HL-60 (cell line): ENCODE measurements around the gene SLC9C1.

ENCODE experiments used
- DNase-seq, 2 experiments: peaks; one replicate each; pipeline ENCODE4 v3.0.0-alpha.2; 2010 to 2020; ENCODE audit warnings: low read depth in 1 of 2, low spot score in 1 of 2
- H3K27ac ChIP-seq: fragments of 250-450 bp; sonication (Bioruptor Pico); replicated peaks from 2 replicates; pipeline ENCODE4 v1.5.1; 2020; ENCODE audit warnings: mild to moderate bottlenecking, moderate library complexity
- H3K27me3 ChIP-seq: fragments of 250-450 bp; sonication (Bioruptor Pico); 2 replicates; pipeline ENCODE4 v1.5.1; 2021; ENCODE audit warnings: mild to moderate bottlenecking, moderate library complexity; ENCODE audit not compliant: insufficient read depth, poor library complexity, severe bottlenecking
- H3K4me3 ChIP-seq: replicated peaks from 2 replicates; pipeline ENCODE4 v1.5.1; 2011; ENCODE audit warnings: mild to moderate bottlenecking, control low read depth, low read length; ENCODE audit not compliant: insufficient read depth
- CTCF ChIP-seq: IDR thresholded peaks from one replicate; pipeline ENCODE4 v1.5.1; 2011; ENCODE audit warnings: low read length, control low read depth, inconsistent platforms; ENCODE audit not compliant: insufficient read depth
- GABPA ChIP-seq: IDR thresholded peaks from 2 replicates; pipeline ENCODE4 v1.6.1; 2012; ENCODE audit warnings: low read depth
- POLR2AphosphoS5 ChIP-seq: IDR thresholded peaks from 2 replicates; pipeline ENCODE4 v1.6.1; 2012; ENCODE audit warnings: low read depth
- SPI1 ChIP-seq: IDR thresholded peaks from 2 replicates; pipeline ENCODE4 v1.6.1; 2012; ENCODE audit warnings: low read depth, mild to moderate bottlenecking, borderline replicate concordance
- TF ChIP-seq, protein P1 (sequence below): IDR thresholded peaks from 2 replicates; pipeline ENCODE4 v1.6.1; 2012; ENCODE audit warnings: low read depth; ENCODE audit not compliant: insufficient replicate concordance

Gene SLC9C1

GRCh38 chr3:112302881-112303763 lies 9.1 kb upstream of the SLC9C1 start:
- H3K27me3 ChIP-seq: no peaks in the 10 kb centered on the region
- no peak overlapping the region for H3K27ac ChIP-seq
- DNase-seq: no peak
- no peak overlapping the region for H3K4me3 ChIP-seq
- TF ChIP-seq POLR2AphosphoS5: no peak
- TF ChIP-seq GABPA: no peak
- TF ChIP-seq SPI1: no peak
- TF ChIP-seq, protein P1, sequence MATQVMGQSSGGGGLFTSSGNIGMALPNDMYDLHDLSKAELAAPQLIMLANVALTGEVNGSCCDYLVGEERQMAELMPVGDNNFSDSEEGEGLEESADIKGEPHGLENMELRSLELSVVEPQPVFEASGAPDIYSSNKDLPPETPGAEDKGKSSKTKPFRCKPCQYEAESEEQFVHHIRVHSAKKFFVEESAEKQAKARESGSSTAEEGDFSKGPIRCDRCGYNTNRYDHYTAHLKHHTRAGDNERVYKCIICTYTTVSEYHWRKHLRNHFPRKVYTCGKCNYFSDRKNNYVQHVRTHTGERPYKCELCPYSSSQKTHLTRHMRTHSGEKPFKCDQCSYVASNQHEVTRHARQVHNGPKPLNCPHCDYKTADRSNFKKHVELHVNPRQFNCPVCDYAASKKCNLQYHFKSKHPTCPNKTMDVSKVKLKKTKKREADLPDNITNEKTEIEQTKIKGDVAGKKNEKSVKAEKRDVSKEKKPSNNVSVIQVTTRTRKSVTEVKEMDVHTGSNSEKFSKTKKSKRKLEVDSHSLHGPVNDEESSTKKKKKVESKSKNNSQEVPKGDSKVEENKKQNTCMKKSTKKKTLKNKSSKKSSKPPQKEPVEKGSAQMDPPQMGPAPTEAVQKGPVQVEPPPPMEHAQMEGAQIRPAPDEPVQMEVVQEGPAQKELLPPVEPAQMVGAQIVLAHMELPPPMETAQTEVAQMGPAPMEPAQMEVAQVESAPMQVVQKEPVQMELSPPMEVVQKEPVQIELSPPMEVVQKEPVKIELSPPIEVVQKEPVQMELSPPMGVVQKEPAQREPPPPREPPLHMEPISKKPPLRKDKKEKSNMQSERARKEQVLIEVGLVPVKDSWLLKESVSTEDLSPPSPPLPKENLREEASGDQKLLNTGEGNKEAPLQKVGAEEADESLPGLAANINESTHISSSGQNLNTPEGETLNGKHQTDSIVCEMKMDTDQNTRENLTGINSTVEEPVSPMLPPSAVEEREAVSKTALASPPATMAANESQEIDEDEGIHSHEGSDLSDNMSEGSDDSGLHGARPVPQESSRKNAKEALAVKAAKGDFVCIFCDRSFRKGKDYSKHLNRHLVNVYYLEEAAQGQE: no peak
- TF ChIP-seq CTCF: no peak

GRCh38 chr3:112302150-112302830 lies 8.3 kb upstream of the SLC9C1 start:
- Histone ChIP-seq H3K27ac (no peak overlapping the region), H3K27me3 (no peaks in the 10 kb centered on the region), H3K4me3 (no peak overlapping the region)
- DNase-seq: no peak
- no peak for TF ChIP-seq SPI1
- TF ChIP-seq GABPA: no peak
- TF ChIP-seq CTCF: no peak
- TF ChIP-seq POLR2AphosphoS5: no peak
- TF ChIP-seq, protein P1: no peak

GRCh38 chr3:112298781-112299180 lies 4.8 kb upstream of the SLC9C1 start:
- H3K27ac ChIP-seq: no peak overlapping the region
- H3K27me3 ChIP-seq: no peaks in the 10 kb centered on the region
- TF ChIP-seq CTCF (no peak), GABPA (no peak), SPI1 (no peak), POLR2AphosphoS5 (no peak)
- TF ChIP-seq, protein P1: no peak
- DNase-seq: no peak
- no peak overlapping the region for H3K4me3 ChIP-seq
